GM18498 (cell line): ENCODE measurements around the gene PDCD1.
A peak's percentile ranks its signal among the peaks of the same experiment; 100 is the strongest.

Experiments used
- ATAC-seq: cut with Tn5 transposase; IDR thresholded peaks from one replicate; pipeline ENCODE4 v1.9.1; 2021; ENCODE audit warnings: mild to moderate bottlenecking, moderate library complexity; ENCODE audit not compliant: unreplicated experiment

PDCD1 gene

GRCh38 chr2:241865957-241866789 is 7.5 kb upstream of the PDCD1 start:
- no peak for ATAC-seq

GRCh38 chr2:241865416-241865956 is 6.8 kb upstream of the PDCD1 start:
- ATAC-seq, result no peak

- no peak for ATAC-seq
These were observed 6.1 kb upstream of the PDCD1 start for GRCh38 chr2:241864850-241865213.

- no peak for ATAC-seq
These were observed 5.6 kb upstream of the PDCD1 start for GRCh38 chr2:241864168-241864849.

GRCh38 chr2:241863536-241863954 is 4.9 kb upstream of the PDCD1 start:
- ATAC-seq, result no peak

- ATAC-seq, result no peak
These were observed 4.3 kb upstream of the PDCD1 start for GRCh38 chr2:241862775-241863535.

- no peak for ATAC-seq
These were observed 3.4 kb upstream of the PDCD1 start for GRCh38 chr2:241862093-241862492.

GRCh38 chr2:241861264-241861663 is 2.6 kb upstream of the PDCD1 start:
- no peak for ATAC-seq

GRCh38 chr2:241860184-241861078 is 1.7 kb upstream of the PDCD1 start:
- ATAC-seq, result no peak

GRCh38 chr2:241859436-241860183 is 916 bp upstream of the PDCD1 start:
- peak; percentile 39 for ATAC-seq

GRCh38 chr2:241859017-241859435 is 332 bp upstream of the PDCD1 start:
- ATAC-seq, result peak; percentile 21

GRCh38 chr2:241857572-241858121 is 1.0 kb downstream of the PDCD1 start:
- no peak for ATAC-seq

GRCh38 chr2:241857041-241857541 is 1.6 kb downstream of the PDCD1 start:
- no peak for ATAC-seq

- no peak for ATAC-seq
These were observed 2.7 kb downstream of the PDCD1 start for GRCh38 chr2:241855888-241856422.

GRCh38 chr2:241855245-241855887 is 3.3 kb downstream of the PDCD1 start:
- ATAC-seq, result no peak

- ATAC-seq, result no peak
These were observed 4.1 kb downstream of the PDCD1 start for GRCh38 chr2:241854342-241855244.

GRCh38 chr2:241853651-241854341 is 4.9 kb downstream of the PDCD1 start:
- ATAC-seq, result no peak
